ENCODE data around the gene PTGIR.

The PTGIR gene

DNA sequence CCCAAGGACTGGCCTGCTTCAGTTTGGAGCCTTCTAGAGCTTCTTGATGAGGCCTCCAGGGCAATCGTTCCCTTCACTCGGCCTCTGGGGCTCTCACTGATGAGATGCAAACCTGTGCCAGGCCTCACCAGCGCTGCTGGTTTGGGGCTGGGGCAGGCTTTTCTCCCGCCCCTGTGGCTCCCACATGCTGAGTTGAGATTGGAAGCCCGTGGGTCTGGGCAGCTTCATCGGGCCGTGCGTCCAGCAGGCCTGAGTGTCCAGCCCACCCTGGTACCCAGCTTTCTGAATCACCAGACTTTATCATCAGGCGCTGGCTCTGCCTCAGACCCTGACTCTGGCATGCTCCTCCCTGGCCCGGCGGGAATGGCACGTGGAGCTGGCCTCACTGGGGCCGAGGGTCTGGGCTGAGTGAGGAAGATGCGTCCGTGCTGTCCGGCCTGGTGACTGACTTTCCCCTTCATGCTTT is 19.5 kb downstream of the PTGIR start:
- no peak for DNase-seq (ENCODE audit: low spot score in 2 of 2)
- ATAC-seq (ENCODE audit: low read depth) = no peak
- H3K9me3 Mint-ChIP-seq = no peaks in the 10 kb centered on the region
- H3K36me3 Mint-ChIP-seq = peaks cover 30% of the 10 kb centered on the region
- H3K27me3 Mint-ChIP-seq = no peaks in the 10 kb centered on the region
- H3K4me3 Mint-ChIP-seq = no peak overlapping the region
- peaks cover 19% of the 10 kb centered on the region for H3K4me1 Mint-ChIP-seq
- no peak overlapping the region for H3K27ac Mint-ChIP-seq

DNA sequence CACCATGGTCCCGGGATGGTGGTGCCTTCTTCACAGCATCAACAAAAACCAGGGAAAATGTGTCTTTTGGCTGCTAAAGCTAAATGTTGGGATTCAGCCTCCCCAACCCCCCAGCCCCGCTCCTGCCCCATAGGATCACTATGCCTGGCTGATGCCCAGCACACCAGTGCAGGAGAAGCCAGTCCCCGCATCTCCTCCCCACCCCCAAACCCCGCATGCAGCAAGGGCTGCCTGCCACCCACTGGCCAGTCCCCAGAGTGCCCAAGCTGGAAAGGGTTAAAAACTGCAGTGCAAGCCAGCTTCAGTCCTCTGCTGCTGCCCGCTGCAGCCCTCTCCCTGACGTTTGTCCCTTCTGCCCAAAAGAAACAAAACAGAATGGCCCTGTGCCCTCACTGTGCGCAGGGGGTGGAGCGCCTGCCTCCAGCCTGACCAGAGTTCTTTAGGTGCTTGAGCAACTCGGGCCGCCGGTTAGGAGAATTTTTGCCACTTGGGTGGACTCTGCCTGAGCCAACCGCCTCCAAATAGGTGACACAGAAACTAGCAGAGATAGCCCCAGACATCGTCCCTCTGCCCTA is 20.0 kb downstream of the PTGIR start:
- ATAC-seq (ENCODE audit: low read depth) = no peak
- H3K36me3 Mint-ChIP-seq = peaks cover 28% of the 10 kb centered on the region
- H3K27me3 Mint-ChIP-seq = no peaks in the 10 kb centered on the region
- H3K4me1 Mint-ChIP-seq = peaks cover 17% of the 10 kb centered on the region
- DNase-seq (ENCODE audit: low spot score in 2 of 2) = peak in 1 of 2 donors; percentile 10
- H3K9me3 Mint-ChIP-seq = no peaks in the 10 kb centered on the region
- H3K4me3 Mint-ChIP-seq = no peak overlapping the region
- H3K27ac Mint-ChIP-seq = no peak overlapping the region

DNA sequence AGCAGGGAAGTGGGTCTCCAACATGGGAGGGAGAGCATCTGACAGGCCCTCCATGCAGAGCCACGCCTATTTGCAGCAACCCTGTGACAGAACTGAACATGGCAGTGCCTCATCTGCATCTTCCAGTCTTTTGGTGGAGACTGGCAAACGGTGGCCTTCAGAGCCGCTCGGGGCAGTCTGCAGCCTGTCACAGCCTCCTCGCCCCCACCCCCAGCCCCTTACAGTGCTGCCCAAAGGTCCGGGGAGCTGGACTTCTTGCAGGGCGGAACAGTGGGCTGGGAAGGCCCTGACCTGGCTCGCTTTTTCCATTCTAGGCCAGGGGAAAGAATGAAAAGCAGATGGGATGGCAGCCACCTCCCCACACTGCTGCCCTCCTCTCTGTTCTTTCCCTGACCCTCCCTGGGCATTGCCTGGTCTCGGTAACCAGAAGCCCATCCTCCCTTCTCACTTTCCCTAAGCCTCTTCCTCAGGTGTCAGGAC is 21.1 kb downstream of the PTGIR start:
- Mint-ChIP-seq H3K9me3 (peaks cover 2% of the 10 kb centered on the region), H3K4me1 (peaks cover 19% of the 10 kb centered on the region), H3K4me3 (no peak overlapping the region), H3K27me3 (no peaks in the 10 kb centered on the region), H3K36me3 (peaks cover 20% of the 10 kb centered on the region), H3K27ac (no peak overlapping the region)
- ATAC-seq (ENCODE audit: low read depth) = no peak
- DNase-seq (ENCODE audit: low spot score in 2 of 2) = no peak

- Mint-ChIP-seq H3K27me3 (no peaks in the 10 kb centered on the region), H3K9me3 (peaks cover 8% of the 10 kb centered on the region), H3K4me3 (peak overlapping the region; percentile 99), H3K36me3 (peaks cover 19% of the 10 kb centered on the region), H3K27ac (no peak overlapping the region), H3K4me1 (peaks cover 19% of the 10 kb centered on the region)
- DNase-seq (ENCODE audit: low spot score in 2 of 2) = no peak
- no peak for ATAC-seq (ENCODE audit: low read depth)
Measured at GRCh38 chr19:46603195-46603637, 21.7 kb downstream of the PTGIR start.

DNA sequence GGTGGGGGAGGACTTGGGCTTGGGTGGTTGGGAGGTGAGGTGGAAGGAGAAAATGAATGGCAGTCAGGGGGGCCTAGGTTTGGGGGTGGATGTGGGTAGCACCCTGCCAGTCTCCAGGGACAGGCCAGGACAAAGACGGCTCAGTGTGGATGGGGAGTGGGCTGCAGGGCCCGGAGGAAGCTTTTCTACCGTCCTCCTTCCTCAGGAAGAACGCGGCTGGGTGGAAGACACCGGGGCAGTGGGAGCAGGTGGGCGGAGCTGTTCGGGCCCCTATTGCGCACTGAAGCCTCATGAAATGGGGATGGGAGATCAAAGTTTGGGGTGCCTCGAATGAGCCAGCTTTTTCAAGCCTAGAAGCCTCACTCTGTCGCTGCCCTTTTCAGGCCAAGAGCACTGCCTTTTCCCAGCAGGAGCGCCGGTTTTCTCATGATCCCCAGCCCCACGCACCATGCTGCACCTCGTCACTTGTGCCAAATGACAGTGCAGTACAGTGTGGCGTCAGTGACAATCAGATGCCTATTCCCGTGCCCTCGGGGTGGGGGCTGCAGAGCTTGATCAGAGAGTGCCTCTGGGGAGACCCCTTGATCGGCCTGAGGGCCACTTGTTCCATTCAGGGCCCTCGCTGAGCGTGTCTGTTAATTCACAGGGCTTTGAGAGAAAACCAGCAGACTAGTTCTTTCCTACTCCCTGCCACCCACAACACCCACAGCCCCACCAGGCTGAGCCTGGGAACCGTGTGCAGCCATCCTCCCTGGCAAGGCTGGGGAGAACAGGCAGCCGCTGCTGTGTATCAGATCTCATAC is 22.3 kb downstream of the PTGIR start:
- H3K27me3 Mint-ChIP-seq = no peaks in the 10 kb centered on the region
- peak overlapping the region; percentile 100 for H3K27ac Mint-ChIP-seq
- H3K4me1 Mint-ChIP-seq = peaks cover 18% of the 10 kb centered on the region
- H3K36me3 Mint-ChIP-seq = peaks cover 16% of the 10 kb centered on the region
- peak overlapping the region; percentile 99 for H3K4me3 Mint-ChIP-seq
- ATAC-seq (ENCODE audit: low read depth) (no peak), DNase-seq (ENCODE audit: low spot score in 2 of 2) (peak in 1 of 2 donors; percentile 15)
- peaks cover 8% of the 10 kb centered on the region for H3K9me3 Mint-ChIP-seq

GRCh38 chr19:46601318-46602224 is 23.3 kb downstream of the PTGIR start, which contains the start of gene CALM3:
CALM3 (plus strand) TSS chr19:46601330; CDS start chr19:46601435, 105 bp downstream.
- H3K4me1 Mint-ChIP-seq = peaks cover 16% of the 10 kb centered on the region
- H3K27ac Mint-ChIP-seq = peak within 1 kb of the TSS; percentile 100
- H3K4me3 Mint-ChIP-seq = peak within 1 kb of the TSS; percentile 99
- no peaks in the 10 kb centered on the region for H3K27me3 Mint-ChIP-seq
- H3K36me3 Mint-ChIP-seq = peaks cover 13% of the 10 kb centered on the region
- DNase-seq (ENCODE audit: low spot score in 2 of 2) = peak in 1 of 2 donors; percentile 18
- ATAC-seq (ENCODE audit: low read depth) = no peak
- H3K9me3 Mint-ChIP-seq = peaks cover 8% of the 10 kb centered on the region

DNA sequence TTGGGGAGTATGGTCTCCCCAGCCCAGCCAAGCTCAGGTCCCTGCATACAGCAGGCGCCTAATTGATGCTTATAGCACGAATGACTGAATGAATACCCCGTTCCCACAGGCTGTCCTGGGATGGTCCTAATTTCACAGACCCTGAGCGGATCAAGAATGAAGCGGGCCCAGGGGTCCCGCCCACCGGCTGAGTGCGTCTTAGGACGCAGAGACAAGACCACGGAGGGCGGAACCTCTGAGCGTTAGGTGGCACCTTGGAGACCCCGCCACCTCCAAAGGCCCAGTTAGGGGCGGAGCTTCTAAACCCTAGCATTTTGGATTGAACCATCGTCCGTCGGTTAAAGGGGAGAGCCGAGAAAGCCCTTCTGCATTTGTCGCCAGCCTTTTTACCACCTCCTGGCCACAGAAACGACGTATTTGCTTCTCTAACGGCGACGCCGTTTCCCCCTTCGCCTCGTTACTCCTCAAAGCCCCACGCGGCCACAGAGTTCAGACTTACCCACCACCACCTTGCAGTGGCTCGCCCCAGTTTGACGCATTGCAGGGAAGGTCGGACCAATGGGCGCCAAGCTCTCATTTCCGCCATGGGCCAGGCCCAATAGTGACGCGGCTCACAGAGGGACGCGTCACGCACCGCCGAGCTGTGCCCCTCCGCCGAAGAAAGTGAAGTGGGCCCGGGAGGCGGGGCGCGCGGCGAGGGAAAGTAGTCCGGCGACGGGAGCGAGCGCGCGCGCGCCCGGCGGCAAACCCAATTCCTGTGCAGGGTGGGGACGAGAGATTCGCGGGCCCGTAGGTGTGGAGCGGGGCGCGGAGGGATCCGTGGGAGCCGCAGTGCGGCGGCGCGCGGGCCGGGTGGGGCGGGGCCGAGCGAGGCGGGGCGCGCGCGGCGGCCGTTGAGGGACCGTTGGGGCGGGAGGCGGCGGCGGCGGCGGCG is 24.2 kb downstream of the PTGIR start:
- Mint-ChIP-seq H3K27me3 (no peaks in the 10 kb centered on the region), H3K9me3 (peaks cover 8% of the 10 kb centered on the region), H3K36me3 (peaks cover 6% of the 10 kb centered on the region), H3K4me3 (peak overlapping the region; percentile 99), H3K27ac (peak overlapping the region; percentile 100), H3K4me1 (peaks cover 16% of the 10 kb centered on the region)
- DNase-seq (ENCODE audit: low spot score in 2 of 2) (peak; percentile 99), ATAC-seq (ENCODE audit: low read depth) (peak; percentile 83)

DNA sequence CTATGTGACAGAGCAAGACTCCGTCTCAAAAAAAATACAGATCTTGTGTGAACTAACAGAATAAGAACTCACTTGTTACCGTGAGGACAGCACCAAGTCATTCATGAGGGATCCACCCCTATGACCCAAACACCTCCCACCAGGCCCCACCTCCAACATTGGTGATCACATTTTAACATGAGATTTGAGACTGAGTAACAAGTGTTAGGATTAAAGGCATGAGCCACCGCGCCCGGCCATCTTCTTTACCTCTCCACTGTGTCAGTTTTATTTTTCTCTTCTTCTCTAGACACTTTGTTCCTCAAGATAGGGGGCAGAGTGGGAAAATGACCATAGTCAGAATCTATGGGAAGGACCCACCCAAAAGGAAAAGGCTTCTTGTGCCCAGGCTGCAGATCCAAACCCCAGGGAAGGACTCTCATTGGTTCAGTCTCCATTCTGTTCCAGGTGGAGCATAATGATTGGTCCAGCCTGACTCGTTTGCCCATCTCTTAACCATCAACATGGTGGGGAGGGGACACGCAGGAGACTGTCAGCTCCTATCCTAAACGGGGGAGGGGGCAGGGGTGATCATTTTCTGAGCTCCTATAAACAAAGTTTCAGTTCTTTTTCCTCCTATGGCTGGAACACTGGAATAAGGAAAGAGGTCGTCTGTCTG is 25.0 kb downstream of the PTGIR start:
- peak overlapping the region; percentile 100 for H3K27ac Mint-ChIP-seq
- peak overlapping the region; percentile 99 for H3K4me3 Mint-ChIP-seq
- H3K36me3 Mint-ChIP-seq = peaks cover 6% of the 10 kb centered on the region
- H3K9me3 Mint-ChIP-seq = peaks cover 8% of the 10 kb centered on the region
- no peaks in the 10 kb centered on the region for H3K27me3 Mint-ChIP-seq
- ATAC-seq (ENCODE audit: low read depth) = no peak
- H3K4me1 Mint-ChIP-seq = peaks cover 16% of the 10 kb centered on the region
- no peak for DNase-seq (ENCODE audit: low spot score in 2 of 2)

GRCh38 chr19:46598372-46598917 is 26.4 kb downstream of the PTGIR start:
- Mint-ChIP-seq H3K36me3 (peaks cover 6% of the 10 kb centered on the region), H3K4me3 (no peak overlapping the region), H3K4me1 (peaks cover 16% of the 10 kb centered on the region), H3K9me3 (peaks cover 8% of the 10 kb centered on the region), H3K27me3 (no peaks in the 10 kb centered on the region), H3K27ac (no peak overlapping the region)
- DNase-seq (ENCODE audit: low spot score in 2 of 2) = no peak
- ATAC-seq (ENCODE audit: low read depth) = no peak

DNA sequence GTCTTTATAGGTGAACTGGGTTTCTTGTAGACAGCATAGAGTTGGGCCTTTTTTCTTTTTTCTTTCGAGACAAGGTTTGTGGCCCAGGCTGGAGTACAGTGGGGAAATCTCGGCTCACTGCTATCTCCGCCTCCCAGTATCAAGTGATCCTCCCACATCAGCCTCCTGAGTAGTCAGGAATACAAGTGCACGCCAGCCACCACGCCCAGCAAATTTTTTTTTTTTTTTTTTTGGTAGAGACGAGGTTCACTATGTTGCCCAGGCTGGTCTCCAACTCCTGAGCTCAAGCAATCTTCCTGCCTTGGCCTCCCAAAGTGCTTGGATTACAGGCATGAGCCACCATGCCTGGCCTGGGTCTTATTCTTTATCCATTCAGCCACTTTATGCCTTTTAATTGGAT is 28.9 kb downstream of the PTGIR start:
- ATAC-seq (ENCODE audit: low read depth) (no peak), DNase-seq (ENCODE audit: low spot score in 2 of 2) (no peak)
- Mint-ChIP-seq H3K4me3 (no peak overlapping the region), H3K9me3 (peaks cover 8% of the 10 kb centered on the region), H3K36me3 (peaks cover 6% of the 10 kb centered on the region), H3K27me3 (no peaks in the 10 kb centered on the region), H3K4me1 (peaks cover 3% of the 10 kb centered on the region), H3K27ac (no peak overlapping the region)

- no peaks in the 10 kb centered on the region for H3K9me3 Mint-ChIP-seq
- ATAC-seq (ENCODE audit: low read depth) (no peak), DNase-seq (ENCODE audit: low spot score in 2 of 2) (no peak)
- H3K4me3 Mint-ChIP-seq = no peak overlapping the region
- no peaks in the 10 kb centered on the region for H3K36me3 Mint-ChIP-seq
- H3K4me1 Mint-ChIP-seq = no peaks in the 10 kb centered on the region
- no peak overlapping the region for H3K27ac Mint-ChIP-seq
- H3K27me3 Mint-ChIP-seq = no peaks in the 10 kb centered on the region
Measured at GRCh38 chr19:46591870-46592269, 33.0 kb downstream of the PTGIR start.

- Mint-ChIP-seq H3K4me3 (no peak overlapping the region), H3K4me1 (no peaks in the 10 kb centered on the region), H3K27ac (no peak overlapping the region), H3K9me3 (peaks cover 1% of the 10 kb centered on the region), H3K36me3 (peaks cover 2% of the 10 kb centered on the region), H3K27me3 (no peaks in the 10 kb centered on the region)
- DNase-seq (ENCODE audit: low spot score in 2 of 2) = no peak
- ATAC-seq (ENCODE audit: low read depth) = no peak
Measured at GRCh38 chr19:46591254-46591653, 33.6 kb downstream of the PTGIR start.
